GM19351 (cell line): ENCODE data around the gene UNG.
A peak's percentile ranks its signal among the peaks of the same experiment; 100 is the strongest.
"Not testable (repeated sequence)": the region's sequence is repeated elsewhere in the genome, so short reads cannot be mapped to it uniquely, and the experiment has no call there.

Experiments used
- ATAC-seq: cut with Tn5 transposase; IDR thresholded peaks from one replicate; pipeline ENCODE4 v1.9.1; 2021; ENCODE audit warnings: mild to moderate bottlenecking, moderate library complexity; ENCODE audit not compliant: unreplicated experiment

UNG gene

DNA sequence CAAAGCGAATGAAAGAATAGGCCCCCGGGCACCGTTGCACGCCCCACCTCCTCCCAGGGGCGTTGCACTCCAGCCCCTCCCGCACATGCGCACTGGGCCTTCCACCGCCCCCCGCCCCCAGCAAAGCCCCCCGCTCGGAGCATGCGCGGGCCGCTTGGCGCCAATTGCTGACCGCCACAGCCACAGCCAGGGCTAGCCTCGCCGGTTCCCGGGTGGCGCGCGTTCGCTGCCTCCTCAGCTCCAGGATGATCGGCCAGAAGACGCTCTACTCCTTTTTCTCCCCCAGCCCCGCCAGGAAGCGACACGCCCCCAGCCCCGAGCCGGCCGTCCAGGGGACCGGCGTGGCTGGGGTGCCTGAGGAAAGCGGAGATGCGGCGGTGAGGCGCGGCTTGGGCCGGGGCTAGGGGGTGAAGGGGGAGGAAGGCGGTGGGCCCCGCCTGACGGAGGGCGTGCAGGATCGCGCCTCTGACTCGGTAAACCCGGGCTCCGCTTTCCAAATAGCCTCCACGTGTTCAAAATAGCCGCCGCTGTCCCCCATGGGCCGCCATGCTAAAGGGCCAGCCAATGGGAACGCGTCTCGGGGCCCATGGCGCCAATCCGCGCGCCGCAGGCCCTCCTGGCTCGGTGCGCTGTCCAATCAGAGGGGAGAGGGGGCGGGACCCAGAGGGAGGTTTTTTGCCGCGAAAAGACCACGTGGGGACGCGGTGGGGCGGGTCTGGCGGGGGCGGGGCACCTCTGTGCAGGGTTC is at the start of gene UNG:
Gene UNG (plus strand): TSS at position 163 of the 748 bp plus-strand sequence. CDS start 83 bp downstream, at position 246.
- peak; percentile 93 for ATAC-seq

DNA sequence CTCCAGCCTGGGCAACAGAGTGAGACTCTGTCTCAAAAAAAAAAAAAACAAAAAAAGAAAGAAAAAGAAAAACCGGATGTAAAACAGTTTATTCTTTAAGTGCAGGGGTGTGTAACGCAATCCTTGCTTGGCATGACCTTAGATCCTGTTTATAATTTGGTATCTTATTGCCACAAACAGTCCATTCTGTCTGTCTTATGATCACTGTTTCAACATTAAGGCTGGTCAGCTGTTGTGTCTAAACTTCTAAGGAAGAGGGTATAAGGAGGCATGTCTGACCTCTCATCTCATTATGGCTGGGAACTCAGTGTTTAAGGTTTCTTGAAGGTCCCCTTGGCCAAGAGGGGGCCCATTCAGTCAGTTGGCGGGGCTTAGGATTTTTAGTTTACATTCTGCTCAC is 48.7 kb upstream of the UNG start:
- not testable (repeated sequence) for ATAC-seq

DNA sequence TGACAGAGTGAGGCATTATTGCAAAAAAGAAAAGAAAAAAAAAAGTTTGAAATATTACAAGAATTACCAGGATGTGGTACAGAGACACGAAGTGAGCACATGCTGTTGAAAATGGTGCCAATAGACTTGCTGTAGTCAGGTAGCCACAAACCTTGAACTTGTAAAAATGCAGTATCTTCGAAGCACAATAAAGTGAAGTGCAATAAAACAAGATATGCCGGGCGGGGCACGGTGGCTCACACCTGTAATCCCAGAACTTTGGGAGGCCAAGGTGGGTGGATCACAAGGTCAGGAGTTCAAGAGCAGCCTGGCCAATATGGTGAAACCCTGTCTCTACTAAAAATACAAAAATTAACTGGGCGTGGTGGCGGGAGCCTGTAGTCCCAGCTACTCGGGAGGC is 47.6 kb upstream of the UNG start:
- not testable (repeated sequence) for ATAC-seq

GRCh38 chr12:109052097-109052413 is 45.3 kb upstream of the UNG start:
- ATAC-seq: no peak

DNA sequence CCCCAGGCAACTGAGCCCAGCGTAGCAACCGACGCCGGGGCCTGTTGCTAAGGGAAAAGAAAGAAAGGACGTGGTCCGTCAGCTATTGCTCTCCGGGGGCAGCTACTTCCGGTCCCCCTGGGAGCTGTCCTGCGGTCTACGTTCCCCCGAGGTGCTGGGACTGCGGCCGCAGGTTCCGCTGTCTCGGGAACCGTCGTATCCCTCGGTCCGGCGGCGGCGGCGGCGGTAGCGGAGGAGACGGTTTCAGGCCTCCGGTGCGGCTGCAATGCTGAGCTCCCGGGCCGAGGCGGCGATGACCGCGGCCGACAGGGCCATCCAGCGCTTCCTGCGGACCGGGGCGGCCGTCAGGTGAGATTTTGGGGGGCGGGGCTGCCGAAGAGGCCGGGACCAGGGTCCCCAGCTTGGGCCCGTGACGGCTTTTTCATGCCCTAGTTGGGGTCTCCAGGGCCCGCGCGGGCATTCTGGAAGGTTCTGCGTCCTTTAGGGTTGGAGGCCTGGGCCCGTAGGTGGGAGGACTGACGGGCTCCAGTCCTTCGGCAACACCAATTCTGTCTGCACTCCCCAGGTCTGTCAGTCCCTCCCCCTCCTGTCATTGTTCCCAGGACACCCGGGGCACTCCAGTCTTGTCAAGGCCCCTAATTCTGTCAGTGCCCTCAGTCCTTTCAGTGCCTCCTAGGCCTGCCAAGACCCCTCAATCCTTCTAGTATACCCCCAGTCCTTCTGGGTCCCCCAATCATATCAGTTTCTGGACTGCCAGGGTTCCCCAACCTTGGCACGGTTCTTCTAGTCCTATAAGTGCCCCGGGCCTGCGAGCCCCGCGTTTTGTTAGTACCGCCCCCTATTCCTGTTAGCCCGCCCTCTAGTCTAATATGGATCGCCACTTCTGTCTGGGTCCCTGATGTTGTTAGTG is 44.7 kb upstream of the UNG start, which contains the start of gene USP30:
Gene USP30 (plus strand): TSS at position 163 of the 910 bp plus-strand sequence. CDS start 103 bp downstream, at position 266.
- peak; percentile 71 for ATAC-seq

- ATAC-seq: peak; percentile 58
Observed at GRCh38 chr12:109053382-109054123, 43.8 kb upstream of the UNG start.

GRCh38 chr12:109054124-109054513 is 43.3 kb upstream of the UNG start:
- not testable (repeated sequence) for ATAC-seq

DNA sequence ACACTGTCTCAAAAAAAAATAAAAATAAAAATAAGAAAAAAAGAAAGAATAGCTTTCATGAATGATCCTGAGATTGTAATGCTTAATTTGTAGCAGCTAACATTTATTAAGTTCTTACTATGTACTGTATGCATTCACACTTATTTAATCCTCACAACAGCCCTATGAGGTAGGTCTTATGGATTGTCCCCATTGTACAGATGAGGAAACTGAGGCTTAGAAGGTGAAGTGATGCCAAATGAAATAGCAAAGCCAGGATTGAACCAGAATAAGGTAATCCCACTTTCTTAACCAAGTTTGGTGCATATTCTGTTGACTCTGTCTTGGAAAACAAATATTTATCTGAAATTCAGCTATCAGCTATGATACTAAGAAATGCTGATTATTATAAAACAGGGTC is 42.9 kb upstream of the UNG start:
- no peak for ATAC-seq

GRCh38 chr12:109056891-109057290 is 40.5 kb upstream of the UNG start:
- ATAC-seq: no peak

- ATAC-seq: no peak
Observed at GRCh38 chr12:109057376-109057775, 40.0 kb upstream of the UNG start.

- ATAC-seq: no peak
Observed at GRCh38 chr12:109058773-109059172, 38.6 kb upstream of the UNG start.

DNA sequence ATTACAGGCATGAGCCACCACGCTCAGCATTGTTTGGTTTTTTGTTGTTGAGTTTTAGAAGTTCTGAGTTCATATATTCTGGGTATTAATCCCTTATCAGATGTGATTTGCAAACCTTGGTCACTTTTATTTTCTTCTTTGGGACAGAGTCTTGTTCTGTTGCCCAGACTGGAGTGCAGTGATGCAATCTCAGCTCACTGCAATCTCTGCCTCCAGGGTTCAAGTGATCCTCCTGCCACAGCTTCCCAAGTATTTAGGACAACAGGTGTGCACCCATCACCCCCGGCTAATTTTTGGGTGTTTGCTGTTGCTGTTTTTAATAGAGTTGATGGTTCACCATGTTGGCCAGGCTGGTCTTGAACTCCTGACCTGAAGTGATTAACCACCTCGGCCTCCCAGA is 33.3 kb upstream of the UNG start:
- ATAC-seq: no peak

- ATAC-seq: no peak
Observed at GRCh38 chr12:109065154-109065852, 32.1 kb upstream of the UNG start.

- ATAC-seq: no peak
Observed at GRCh38 chr12:109065853-109066193, 31.6 kb upstream of the UNG start.

- ATAC-seq: no peak
Observed at GRCh38 chr12:109069307-109070271, 27.8 kb upstream of the UNG start.

- ATAC-seq: no peak
Observed at GRCh38 chr12:109074866-109075265, 22.5 kb upstream of the UNG start.

GRCh38 chr12:109082751-109083150 is 14.6 kb upstream of the UNG start:
- ATAC-seq: no peak

DNA sequence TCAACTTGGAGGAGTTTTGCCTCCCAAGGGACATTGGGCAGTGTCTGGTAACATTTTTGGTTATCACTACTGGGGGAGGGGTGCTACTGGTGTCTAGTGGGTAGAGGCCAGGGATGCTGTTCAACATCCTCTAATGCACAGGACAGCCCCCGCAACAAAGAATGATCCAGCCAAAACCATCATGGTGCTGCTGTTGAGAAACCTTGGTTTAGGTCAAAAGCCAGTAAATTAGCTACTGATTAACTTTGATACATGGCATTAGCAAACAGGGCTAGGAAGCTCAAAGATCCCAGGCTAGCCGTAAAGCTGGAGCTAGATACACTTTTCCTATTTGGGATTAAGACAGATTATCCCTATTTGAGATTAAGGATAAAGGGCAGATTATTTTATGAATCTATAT is 13.0 kb upstream of the UNG start:
- no peak for ATAC-seq

DNA sequence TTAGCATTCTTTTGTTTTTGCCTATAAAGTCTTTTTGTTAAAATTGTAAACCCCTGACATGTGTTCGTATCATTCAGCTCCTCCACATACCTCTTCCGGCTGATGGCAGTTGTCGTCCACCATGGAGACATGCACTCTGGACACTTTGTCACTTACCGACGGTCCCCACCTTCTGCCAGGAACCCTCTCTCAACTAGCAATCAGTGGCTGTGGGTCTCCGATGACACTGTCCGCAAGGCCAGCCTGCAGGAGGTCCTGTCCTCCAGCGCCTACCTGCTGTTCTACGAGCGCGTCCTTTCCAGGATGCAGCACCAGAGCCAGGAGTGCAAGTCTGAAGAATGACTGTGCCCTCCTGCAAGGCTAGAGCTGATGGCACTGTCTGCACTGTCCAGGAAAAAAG is 11.8 kb upstream of the UNG start:
- ATAC-seq: no peak

- ATAC-seq: no peak
Observed at GRCh38 chr12:109087250-109087649, 10.1 kb upstream of the UNG start.
